Measurements from ENCODE around the gene EFHD2. TPM values are rescaled to one million over a fixed set of nuclear protein-coding genes. Genes with fewer than 3 reads are reported as not detected.
"Not testable (repeated sequence)": the region's sequence is repeated elsewhere in the genome, so short reads cannot be mapped to it uniquely, and the experiment has no call there.

The EFHD2 gene
- total RNA-seq, 1 experiment from 2014 or later: 48.5 TPM

GRCh38 chr1:15457585-15457984 lies 47.9 kb downstream of the EFHD2 start:
- no peak overlapping the region for H3K27ac Mint-ChIP-seq (ENCODE audit: low read depth, unreplicated experiment)
- DNase-seq (ENCODE audit: unreplicated experiment): no peak
- H3K9me3 Mint-ChIP-seq (ENCODE audit: unreplicated experiment): no peaks in the 10 kb centered on the region
- intact Hi-C loops (cut with micrococcal nuclease): no loop called here
- no peaks in the 10 kb centered on the region for H3K36me3 Mint-ChIP-seq (ENCODE audit: insufficient read depth, unreplicated experiment)
- ChIA-PET POLR2A (no interaction called here), CTCF (no interaction called here)
- no TSS peak for BruUV-seq (replicated peaks)
- H3K27me3 Mint-ChIP-seq (ENCODE audit: insufficient read depth, unreplicated experiment): no peaks in the 10 kb centered on the region
- no peak overlapping the region for H3K4me3 Mint-ChIP-seq (ENCODE audit: unreplicated experiment)
- peaks cover 5% of the 10 kb centered on the region for H3K4me1 Mint-ChIP-seq (ENCODE audit: insufficient read depth, unreplicated experiment)
- TF ChIP-seq CTCF (IDR thresholded peaks at IDR 0.05; ENCODE audit: unreplicated experiment): no peak

DNA sequence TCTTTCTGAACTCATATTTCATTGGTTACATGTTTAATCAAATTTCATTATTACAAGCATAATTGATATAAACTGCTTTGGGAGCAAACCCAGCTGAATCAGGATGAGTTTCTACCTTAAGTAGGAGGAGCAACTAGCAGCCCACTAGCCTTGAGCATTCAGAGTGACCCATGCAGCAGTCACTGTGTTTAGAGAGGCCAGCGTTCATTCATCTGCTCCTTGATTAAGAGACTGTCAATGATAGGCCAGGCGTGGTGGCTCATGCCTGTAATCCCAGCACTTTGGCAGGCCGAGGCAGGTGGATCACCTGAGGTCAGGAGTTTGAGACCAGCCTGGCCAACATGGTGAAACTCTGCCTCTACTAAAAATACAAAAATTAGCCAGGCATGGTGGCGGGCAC lies 48.7 kb downstream of the EFHD2 start:
- H3K9me3 Mint-ChIP-seq (ENCODE audit: unreplicated experiment); CTCF ChIA-PET; intact Hi-C loops (cut with micrococcal nuclease): not testable (repeated sequence)

DNA sequence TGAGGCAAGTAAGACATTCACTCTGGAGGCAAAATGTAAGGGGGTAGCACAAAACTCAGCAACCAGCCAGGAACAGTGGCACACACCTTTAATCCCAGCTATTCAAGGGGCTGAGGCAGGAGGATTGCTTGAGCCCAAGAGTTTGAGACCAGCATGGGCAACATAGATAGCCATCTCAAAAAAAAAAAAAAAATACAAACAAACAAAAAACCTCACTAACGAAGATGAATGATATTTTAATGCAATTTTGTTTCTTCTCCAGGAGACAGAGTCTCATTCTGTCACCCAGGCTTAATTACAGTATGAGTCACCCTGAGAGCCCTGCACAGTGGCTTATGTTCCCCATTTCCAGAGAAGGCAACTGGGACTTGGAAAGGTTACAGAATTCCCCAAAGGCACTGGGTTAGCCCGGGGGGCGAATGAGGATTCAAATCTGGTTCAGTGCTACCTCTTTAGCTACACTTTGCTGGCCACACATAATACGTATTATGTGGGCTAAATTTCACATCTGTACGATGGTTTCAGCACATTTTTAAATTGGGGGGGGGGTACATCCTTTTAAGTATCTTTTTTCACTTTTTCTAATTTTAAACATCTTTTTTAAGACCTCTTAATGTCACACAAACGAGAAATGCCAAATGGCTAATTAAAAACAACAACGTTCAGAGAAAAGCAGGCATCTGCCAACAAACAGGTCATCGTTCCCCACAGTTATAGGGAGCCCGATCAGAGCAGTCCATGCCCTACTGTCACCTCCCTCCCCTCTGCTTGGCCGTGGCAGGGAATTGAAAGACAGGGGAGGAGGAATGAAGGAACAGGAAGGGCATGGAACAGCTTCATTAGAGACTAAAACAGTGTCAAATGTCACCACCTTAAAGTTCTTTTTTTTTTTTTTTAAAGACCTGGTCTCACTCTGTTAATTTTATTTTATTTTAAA lies 50.4 kb downstream of the EFHD2 start:
- no peaks in the 10 kb centered on the region for H3K27me3 Mint-ChIP-seq (ENCODE audit: insufficient read depth, unreplicated experiment)
- H3K4me3 Mint-ChIP-seq (ENCODE audit: unreplicated experiment): no peak overlapping the region
- no peak overlapping the region for H3K27ac Mint-ChIP-seq (ENCODE audit: low read depth, unreplicated experiment)
- H3K9me3 Mint-ChIP-seq (ENCODE audit: unreplicated experiment): no peaks in the 10 kb centered on the region
- peak; percentile 51 for DNase-seq (ENCODE audit: unreplicated experiment)
- H3K4me1 Mint-ChIP-seq (ENCODE audit: insufficient read depth, unreplicated experiment): peaks cover 5% of the 10 kb centered on the region
- no peak for TF ChIP-seq CTCF (IDR thresholded peaks at IDR 0.05; ENCODE audit: unreplicated experiment)
- ChIA-PET CTCF (interaction anchor here (0.6 kb wide), 1 partner anchor 607 kb away, joined by 5 read pairs; no protein-coding TSS in a partner anchor), POLR2A (no interaction called here)
- intact Hi-C loops (cut with micrococcal nuclease): no loop called here
- no peaks in the 10 kb centered on the region for H3K36me3 Mint-ChIP-seq (ENCODE audit: insufficient read depth, unreplicated experiment)
- no TSS peak for BruUV-seq (replicated peaks)

More for the DNA sequence above, 48.7 kb downstream of the EFHD2 start:
- not testable (repeated sequence) for H3K36me3 Mint-ChIP-seq (ENCODE audit: insufficient read depth, unreplicated experiment); H3K4me3 Mint-ChIP-seq (ENCODE audit: unreplicated experiment); H3K27me3 Mint-ChIP-seq (ENCODE audit: insufficient read depth, unreplicated experiment); BruUV-seq (replicated peaks); H3K4me1 Mint-ChIP-seq (ENCODE audit: insufficient read depth, unreplicated experiment); DNase-seq (ENCODE audit: unreplicated experiment)
- peak overlapping the region; percentile 37 for H3K27ac Mint-ChIP-seq (ENCODE audit: low read depth, unreplicated experiment)
- POLR2A ChIA-PET: interaction anchor here (0.6 kb wide), 1 partner anchor 342 kb away, joined by 3 read pairs; no protein-coding TSS in a partner anchor

DNA sequence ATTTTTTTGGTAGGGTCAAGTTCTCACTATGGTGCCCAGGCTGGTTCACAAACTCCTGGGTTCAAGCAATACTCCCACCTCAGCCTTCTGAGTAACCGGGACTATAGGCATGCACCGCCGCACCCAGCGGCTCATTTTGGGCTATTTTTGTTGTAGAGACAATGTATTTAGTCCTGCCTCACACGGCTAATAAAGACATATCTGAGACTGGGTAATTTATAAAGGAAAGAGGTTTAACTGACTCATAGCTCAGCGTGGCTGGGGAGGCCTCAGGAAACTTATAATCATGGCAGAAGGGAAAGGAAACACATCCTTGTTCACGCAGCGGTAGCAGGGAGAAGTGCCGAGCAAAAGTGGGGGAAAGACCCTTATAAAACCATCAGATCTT lies 51.0 kb downstream of the EFHD2 start:
- ChIA-PET CTCF (no interaction called here), POLR2A (no interaction called here)
- Mint-ChIP-seq H3K36me3 (ENCODE audit: insufficient read depth, unreplicated experiment) (no peaks in the 10 kb centered on the region), H3K27me3 (ENCODE audit: insufficient read depth, unreplicated experiment) (no peaks in the 10 kb centered on the region), H3K27ac (ENCODE audit: low read depth, unreplicated experiment) (no peak overlapping the region), H3K4me1 (ENCODE audit: insufficient read depth, unreplicated experiment) (peaks cover under 1% of the 10 kb centered on the region), H3K9me3 (ENCODE audit: unreplicated experiment) (no peaks in the 10 kb centered on the region), H3K4me3 (ENCODE audit: unreplicated experiment) (no peak overlapping the region)
- BruUV-seq (replicated peaks): no TSS peak
- intact Hi-C loops (cut with micrococcal nuclease): no loop called here
- no peak for DNase-seq (ENCODE audit: unreplicated experiment)
- no peak for TF ChIP-seq CTCF (IDR thresholded peaks at IDR 0.05; ENCODE audit: unreplicated experiment)

GRCh38 chr1:15463064-15463800 lies 53.5 kb downstream of the EFHD2 start:
- H3K4me1 Mint-ChIP-seq (ENCODE audit: insufficient read depth, unreplicated experiment); DNase-seq (ENCODE audit: unreplicated experiment); intact Hi-C loops (cut with micrococcal nuclease); H3K27ac Mint-ChIP-seq (ENCODE audit: low read depth, unreplicated experiment); H3K4me3 Mint-ChIP-seq (ENCODE audit: unreplicated experiment); BruUV-seq (replicated peaks); CTCF ChIA-PET; H3K27me3 Mint-ChIP-seq (ENCODE audit: insufficient read depth, unreplicated experiment); H3K9me3 Mint-ChIP-seq (ENCODE audit: unreplicated experiment); H3K36me3 Mint-ChIP-seq (ENCODE audit: insufficient read depth, unreplicated experiment): not testable (repeated sequence)
- POLR2A ChIA-PET: interaction anchor here (0.7 kb wide), 1 partner anchor 111 kb away, joined by 5 read pairs; no protein-coding TSS in a partner anchor

- BruUV-seq (replicated peaks); DNase-seq (ENCODE audit: unreplicated experiment); H3K36me3 Mint-ChIP-seq (ENCODE audit: insufficient read depth, unreplicated experiment); H3K27me3 Mint-ChIP-seq (ENCODE audit: insufficient read depth, unreplicated experiment); H3K4me3 Mint-ChIP-seq (ENCODE audit: unreplicated experiment); H3K27ac Mint-ChIP-seq (ENCODE audit: low read depth, unreplicated experiment); H3K9me3 Mint-ChIP-seq (ENCODE audit: unreplicated experiment); H3K4me1 Mint-ChIP-seq (ENCODE audit: insufficient read depth, unreplicated experiment); intact Hi-C loops (cut with micrococcal nuclease); CTCF ChIA-PET: not testable (repeated sequence)
- POLR2A ChIA-PET: interaction anchor here (0.7 kb wide), 1 partner anchor 111 kb away, joined by 5 read pairs; no protein-coding TSS in a partner anchor
Observed at GRCh38 chr1:15463926-15464322, 54.2 kb downstream of the EFHD2 start.

Measured in MCF 10A (cell line).